HG03565 (cell line): ENCODE results near the gene NKX1-1.
"Not testable (repeated sequence)": the region's sequence is repeated elsewhere in the genome, so short reads cannot be mapped to it uniquely, and the experiment has no call there.

Experiments
- ATAC-seq: cut with Tn5 transposase; IDR thresholded peaks from one replicate; pipeline ENCODE4 v1.9.1; 2021; ENCODE audit warnings: mild to moderate bottlenecking, moderate library complexity; ENCODE audit not compliant: unreplicated experiment

The NKX1-1 gene

DNA sequence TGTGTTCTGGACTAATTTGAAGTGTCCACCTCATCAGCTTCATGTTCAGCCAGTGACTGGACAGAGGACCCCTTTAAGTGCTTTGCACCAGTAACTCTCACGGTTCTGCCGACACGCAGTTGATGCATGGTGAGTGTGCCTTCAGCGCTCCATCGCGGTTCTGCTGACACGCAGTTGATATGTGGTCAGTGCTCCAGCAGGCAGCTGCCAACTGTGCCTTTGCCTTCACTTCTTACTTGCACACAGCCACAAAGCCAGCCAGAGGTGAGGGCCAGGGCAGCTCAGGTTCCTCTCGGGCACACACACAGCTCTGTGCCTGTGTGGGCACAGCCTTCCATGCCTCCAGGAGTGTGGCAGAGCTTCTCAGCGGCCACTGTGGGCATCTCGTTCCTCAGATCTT is 12.4 kb downstream of the NKX1-1 start:
- ATAC-seq = no peak

DNA sequence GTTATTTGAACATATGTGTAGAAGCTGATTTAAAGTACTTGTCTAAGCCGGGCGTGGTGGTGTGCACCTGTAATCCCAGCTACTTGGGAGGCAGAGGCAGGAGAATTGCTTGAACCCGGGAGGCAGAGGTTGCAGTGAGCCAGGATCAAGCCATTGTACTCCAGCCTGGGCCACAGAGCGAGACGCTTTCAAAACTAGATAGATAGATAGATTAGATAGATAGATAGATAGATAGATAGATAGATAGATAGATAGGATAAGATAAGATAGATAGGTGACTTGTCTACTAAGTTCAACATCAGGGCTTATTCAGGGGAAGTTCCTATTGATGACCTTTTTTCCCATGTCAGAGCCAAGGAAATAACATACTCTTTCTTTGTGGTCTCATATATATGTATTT is 12.9 kb downstream of the NKX1-1 start:
- not testable (repeated sequence) for ATAC-seq

GRCh38 chr4:1385373-1386340 is 20.6 kb downstream of the NKX1-1 start:
- no peak for ATAC-seq

DNA sequence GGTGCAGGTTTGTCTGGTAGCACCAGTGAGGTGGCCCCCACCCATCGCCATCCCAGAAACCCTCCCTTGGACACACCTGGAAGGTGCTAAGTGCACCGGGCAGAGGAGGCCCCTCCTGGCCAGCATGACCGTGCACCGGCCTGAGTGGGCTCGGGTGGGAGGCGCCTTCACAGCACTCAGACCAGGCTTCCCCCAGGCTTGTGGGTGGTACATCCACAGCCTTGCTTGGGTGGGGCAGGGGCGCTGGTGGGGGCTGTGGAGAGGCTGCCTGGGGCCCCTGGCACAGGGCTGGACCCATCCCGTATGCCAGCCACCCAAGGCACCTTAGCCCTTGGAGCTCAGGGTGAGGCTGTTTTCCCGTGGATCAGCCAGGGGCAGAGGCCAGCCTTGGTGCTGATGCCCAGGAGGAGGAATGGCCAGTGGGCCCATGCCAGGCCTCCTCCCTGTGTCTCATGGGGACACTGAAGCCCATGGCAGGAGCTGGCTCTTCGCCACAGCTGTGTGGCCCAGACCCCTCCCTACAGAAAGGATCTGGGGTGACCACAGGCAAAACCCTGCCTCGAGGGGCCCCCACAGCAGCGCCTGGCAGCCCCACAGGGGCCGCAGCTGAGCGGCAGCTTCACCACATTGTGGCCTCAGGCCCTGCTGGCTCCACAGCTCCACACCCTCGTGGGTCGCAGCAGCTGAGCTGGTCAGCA is 21.4 kb downstream of the NKX1-1 start:
- ATAC-seq = no peak

GRCh38 chr4:1383728-1384591 is 22.3 kb downstream of the NKX1-1 start:
- ATAC-seq = no peak

- no peak for ATAC-seq
Measured at GRCh38 chr4:1382776-1383727, 23.2 kb downstream of the NKX1-1 start.

GRCh38 chr4:1381944-1382541 is 24.2 kb downstream of the NKX1-1 start:
- no peak for ATAC-seq

DNA sequence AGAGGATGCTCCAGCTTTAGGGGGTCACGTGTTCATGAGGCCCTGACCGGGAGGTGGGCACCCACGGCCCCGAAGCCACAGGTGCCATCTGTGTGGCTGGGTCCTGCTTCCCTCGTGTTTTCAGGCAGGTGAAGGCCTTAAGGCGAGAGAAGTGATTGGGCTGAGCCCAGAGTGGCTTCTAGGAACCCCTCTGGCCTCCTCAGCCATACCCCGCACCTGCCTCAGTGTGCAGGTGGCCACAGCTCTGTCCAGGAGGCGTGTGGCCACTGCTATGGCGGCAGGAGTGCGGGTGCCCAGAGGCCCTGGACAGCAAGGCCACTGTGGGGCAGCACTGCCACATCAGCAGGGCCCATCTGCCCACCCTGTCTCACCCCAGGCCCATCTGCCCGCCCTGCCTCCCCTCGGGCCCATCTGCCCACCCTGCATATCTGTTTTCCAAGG is 25.0 kb downstream of the NKX1-1 start:
- no peak for ATAC-seq

- ATAC-seq = no peak
Measured at GRCh38 chr4:1380368-1381151, 25.7 kb downstream of the NKX1-1 start.

- ATAC-seq = no peak
Measured at GRCh38 chr4:1379801-1380331, 26.4 kb downstream of the NKX1-1 start.

DNA sequence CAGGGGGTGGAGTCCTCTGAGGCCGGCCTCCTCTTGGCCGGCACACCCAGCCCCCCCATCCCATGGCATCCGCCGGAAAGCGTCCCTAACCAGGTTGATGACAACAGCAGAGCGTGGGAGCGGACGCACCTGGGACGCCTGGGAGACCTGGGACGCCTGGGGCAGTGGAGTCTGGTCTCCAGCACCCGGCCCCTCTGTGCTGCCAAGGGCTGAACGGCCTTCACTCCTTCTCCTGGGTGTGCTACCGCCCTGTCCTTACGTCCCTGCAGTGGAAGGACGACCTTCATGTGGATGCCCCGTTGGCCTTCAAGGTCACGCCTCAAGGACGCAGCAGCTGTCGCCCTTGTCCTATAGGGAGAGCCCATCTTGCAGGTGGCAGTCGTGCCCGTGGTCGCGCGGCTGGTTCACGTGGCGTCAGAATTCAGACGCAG is 26.9 kb downstream of the NKX1-1 start:
- no peak for ATAC-seq

DNA sequence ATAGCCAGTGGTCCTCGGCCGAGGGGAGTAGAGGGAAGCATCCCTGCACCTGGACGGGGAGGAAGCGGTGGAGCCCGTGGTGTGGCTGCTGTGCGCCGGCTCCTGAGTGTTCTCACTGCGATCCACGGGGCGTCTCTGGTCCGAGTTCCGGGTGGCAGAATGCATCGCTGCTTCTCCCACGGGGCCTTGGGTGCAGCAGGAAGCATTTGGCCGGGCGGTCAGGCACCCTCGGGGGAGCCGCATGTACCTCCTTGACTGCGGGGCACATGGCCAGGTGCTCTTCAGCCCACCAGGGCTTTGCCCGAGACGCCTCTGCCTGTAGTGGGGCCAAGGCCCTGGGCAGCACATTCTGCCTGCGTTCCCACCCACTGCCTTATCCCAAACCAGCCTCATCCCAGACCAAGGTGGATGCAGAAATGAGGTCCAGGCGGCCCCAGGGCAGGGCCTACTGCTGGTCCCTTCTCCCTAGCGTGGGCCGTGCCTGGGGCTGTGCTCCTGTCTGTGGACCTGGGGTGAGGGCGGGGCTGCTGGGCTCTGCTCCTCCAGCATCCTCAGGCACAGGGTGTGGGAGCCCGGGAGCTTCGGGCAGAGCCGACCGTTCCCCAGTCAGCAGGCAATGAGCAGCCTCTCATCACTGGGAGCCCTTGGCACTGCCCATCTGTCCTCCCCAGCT is 27.5 kb downstream of the NKX1-1 start:
- ATAC-seq = no peak

- ATAC-seq = no peak
Measured at GRCh38 chr4:1377606-1378261, 28.5 kb downstream of the NKX1-1 start.

DNA sequence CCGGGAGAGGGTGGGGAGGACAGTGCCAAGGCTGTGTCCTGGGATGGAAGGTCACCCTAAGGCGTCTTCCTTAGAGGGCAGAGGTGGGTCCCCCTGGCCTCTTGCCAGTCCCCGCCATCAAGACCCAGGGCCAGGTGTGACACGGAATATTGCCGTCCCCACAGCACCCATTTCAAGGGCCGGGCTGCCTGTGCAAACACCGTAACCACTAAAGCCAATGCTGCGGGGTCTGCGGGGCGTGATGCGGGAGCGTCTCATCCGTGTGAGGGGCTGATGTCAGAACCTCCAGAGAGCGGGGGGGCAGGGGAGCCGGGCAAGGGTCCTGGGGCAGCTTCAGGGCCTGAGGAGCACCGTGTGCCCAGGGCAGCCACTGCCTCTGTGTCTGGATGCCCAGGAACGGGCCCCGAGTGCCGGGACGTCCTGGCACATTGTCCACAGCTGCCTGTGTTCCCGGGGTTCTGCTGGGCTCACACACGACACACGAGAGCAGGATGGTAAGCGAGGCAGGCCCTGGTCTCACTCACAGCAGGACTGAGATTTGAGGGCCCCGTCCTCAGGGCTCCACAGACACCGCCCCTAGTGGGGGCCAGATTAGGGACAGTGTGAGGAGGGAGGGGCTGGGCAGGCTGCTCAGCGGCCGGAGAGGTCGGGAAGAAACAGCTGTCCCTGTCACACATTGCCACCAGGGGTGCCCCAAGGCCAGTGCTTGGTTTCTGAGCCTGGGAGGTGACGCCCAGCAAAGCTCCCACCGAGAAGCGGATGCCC is 29.2 kb downstream of the NKX1-1 start:
- no peak for ATAC-seq

- no peak for ATAC-seq
Measured at GRCh38 chr4:1376391-1376840, 29.8 kb downstream of the NKX1-1 start.

DNA sequence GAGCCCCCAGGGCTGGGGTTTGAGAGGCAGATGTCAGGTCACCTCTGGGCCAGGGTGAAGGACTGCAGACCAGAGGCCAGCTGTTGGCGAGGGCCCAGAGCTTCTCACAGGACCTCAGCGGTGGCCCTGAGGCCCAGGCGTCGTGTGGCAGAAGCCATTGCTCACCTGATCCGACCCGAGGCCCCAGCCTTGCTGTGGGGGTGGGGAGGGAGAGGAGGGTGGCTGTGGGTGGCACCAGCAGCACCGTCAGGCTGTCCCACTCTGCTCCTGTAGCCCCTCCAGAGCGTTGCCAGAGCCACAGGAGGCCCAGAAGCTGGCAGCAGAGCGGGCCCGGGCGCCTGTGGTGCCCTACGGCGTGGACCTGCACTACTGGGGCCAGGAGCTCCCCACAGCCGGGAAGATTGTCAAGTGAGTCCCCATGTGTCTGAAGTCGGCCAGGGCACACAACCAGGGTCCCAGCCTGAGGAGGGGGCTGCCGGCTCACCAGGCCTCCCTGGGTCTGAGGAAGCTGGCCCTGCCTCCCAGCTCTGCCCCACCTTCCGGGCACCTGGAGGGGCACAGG is 30.4 kb downstream of the NKX1-1 start:
- ATAC-seq = no peak
